Measurements from ENCODE around the gene PLCB1.
A peak's percentile ranks its signal among the peaks of the same experiment; 100 is the strongest.

Gene PLCB1

GRCh38 chr20:8210749-8211148 lies 78.7 kb downstream of the PLCB1 start:
- H3K27me3 Mint-ChIP-seq: peaks cover 2% of the 10 kb centered on the region
- H3K27ac Mint-ChIP-seq: no peak overlapping the region
- H3K9me3 Mint-ChIP-seq: no peaks in the 10 kb centered on the region
- H3K4me3 Mint-ChIP-seq: no peak overlapping the region
- no peaks in the 10 kb centered on the region for H3K36me3 Mint-ChIP-seq
- H3K4me1 Mint-ChIP-seq: peaks cover 24% of the 10 kb centered on the region

DNA sequence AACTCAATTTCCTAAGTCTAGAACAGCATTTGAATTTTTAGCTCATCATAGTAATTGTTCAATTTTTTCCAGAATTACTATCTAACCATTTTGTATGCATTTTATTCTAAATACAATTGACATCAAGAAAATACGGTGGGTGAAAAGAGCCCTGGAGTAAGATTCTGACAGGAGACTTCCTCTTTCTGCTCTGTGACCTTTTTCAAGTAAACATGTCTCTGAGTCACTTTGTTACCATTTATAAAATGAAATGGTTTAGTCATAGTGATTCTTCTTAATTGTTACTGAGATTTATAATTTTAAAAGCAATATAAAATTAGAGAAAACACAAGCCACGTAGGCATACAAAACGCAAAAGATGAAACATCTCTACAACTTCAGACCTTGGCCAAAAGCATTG lies 80.2 kb downstream of the PLCB1 start:
- H3K27me3 Mint-ChIP-seq: no peaks in the 10 kb centered on the region
- no peaks in the 10 kb centered on the region for H3K36me3 Mint-ChIP-seq
- peaks cover 24% of the 10 kb centered on the region for H3K4me1 Mint-ChIP-seq
- no peak overlapping the region for H3K27ac Mint-ChIP-seq
- H3K9me3 Mint-ChIP-seq: no peaks in the 10 kb centered on the region
- no peak overlapping the region for H3K4me3 Mint-ChIP-seq

GRCh38 chr20:8213270-8213669 lies 81.2 kb downstream of the PLCB1 start:
- Mint-ChIP-seq H3K36me3 (no peaks in the 10 kb centered on the region), H3K27ac (no peak overlapping the region), H3K27me3 (no peaks in the 10 kb centered on the region), H3K9me3 (no peaks in the 10 kb centered on the region), H3K4me3 (peak overlapping the region; percentile 43), H3K4me1 (peaks cover 24% of the 10 kb centered on the region)

GRCh38 chr20:8213831-8214587 lies 81.9 kb downstream of the PLCB1 start:
- Mint-ChIP-seq H3K27ac (no peak overlapping the region), H3K4me3 (peak overlapping the region; percentile 63), H3K27me3 (no peaks in the 10 kb centered on the region), H3K4me1 (peaks cover 24% of the 10 kb centered on the region), H3K36me3 (no peaks in the 10 kb centered on the region), H3K9me3 (no peaks in the 10 kb centered on the region)

DNA sequence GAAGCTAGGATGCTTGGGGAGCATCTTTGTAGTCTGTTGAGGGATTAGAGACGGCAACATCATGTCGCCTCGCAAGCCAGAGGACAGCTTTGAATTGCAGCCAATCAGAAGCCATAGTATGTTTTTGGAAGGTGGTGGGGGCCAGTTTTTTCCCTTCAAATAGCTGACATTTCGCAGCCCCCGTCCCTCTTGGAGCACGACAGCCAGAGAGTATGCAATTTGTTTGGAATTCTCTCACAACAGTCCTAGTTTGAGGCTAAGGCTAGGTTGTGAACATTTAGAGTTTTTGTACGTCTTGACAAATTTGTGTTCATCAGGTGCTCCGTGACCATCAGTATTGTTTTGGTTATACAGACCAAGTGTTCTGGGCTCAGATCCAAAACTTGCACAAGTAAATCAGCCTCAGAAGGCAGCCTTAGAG lies 83.3 kb downstream of the PLCB1 start:
- no peaks in the 10 kb centered on the region for H3K36me3 Mint-ChIP-seq
- H3K27me3 Mint-ChIP-seq: no peaks in the 10 kb centered on the region
- H3K9me3 Mint-ChIP-seq: no peaks in the 10 kb centered on the region
- no peak overlapping the region for H3K27ac Mint-ChIP-seq
- H3K4me1 Mint-ChIP-seq: peaks cover 24% of the 10 kb centered on the region
- no peak overlapping the region for H3K4me3 Mint-ChIP-seq

GRCh38 chr20:8216375-8217200 lies 84.5 kb downstream of the PLCB1 start:
- Mint-ChIP-seq H3K36me3 (no peaks in the 10 kb centered on the region), H3K9me3 (no peaks in the 10 kb centered on the region), H3K4me3 (no peak overlapping the region), H3K27me3 (no peaks in the 10 kb centered on the region), H3K4me1 (peaks cover 24% of the 10 kb centered on the region), H3K27ac (no peak overlapping the region)

- Mint-ChIP-seq H3K9me3 (no peaks in the 10 kb centered on the region), H3K27me3 (no peaks in the 10 kb centered on the region), H3K36me3 (no peaks in the 10 kb centered on the region), H3K4me3 (no peak overlapping the region), H3K4me1 (peaks cover 13% of the 10 kb centered on the region), H3K27ac (no peak overlapping the region)
Measured at GRCh38 chr20:8218861-8219260, 86.8 kb downstream of the PLCB1 start.

DNA sequence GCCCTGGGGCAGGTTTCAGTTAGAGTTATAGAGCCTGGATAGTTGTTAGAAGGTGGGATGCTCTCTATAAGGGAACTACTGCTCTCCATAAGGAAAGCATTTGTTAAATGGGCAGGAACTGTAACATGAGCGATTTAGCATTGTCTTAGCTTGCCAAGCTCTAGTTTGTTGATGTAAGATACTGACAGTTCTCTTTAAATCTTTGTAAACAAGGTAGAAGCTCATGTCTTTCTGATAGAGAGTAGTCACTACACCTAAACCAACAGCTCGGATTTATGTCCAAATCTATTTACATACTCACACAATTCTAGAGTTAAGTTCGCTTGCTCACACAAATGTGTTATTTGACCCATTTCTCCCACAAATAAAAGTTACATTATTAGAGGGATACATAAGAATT lies 87.3 kb downstream of the PLCB1 start:
- Mint-ChIP-seq H3K27me3 (no peaks in the 10 kb centered on the region), H3K4me1 (peaks cover 8% of the 10 kb centered on the region), H3K9me3 (no peaks in the 10 kb centered on the region), H3K4me3 (no peak overlapping the region), H3K27ac (no peak overlapping the region), H3K36me3 (no peaks in the 10 kb centered on the region)

DNA sequence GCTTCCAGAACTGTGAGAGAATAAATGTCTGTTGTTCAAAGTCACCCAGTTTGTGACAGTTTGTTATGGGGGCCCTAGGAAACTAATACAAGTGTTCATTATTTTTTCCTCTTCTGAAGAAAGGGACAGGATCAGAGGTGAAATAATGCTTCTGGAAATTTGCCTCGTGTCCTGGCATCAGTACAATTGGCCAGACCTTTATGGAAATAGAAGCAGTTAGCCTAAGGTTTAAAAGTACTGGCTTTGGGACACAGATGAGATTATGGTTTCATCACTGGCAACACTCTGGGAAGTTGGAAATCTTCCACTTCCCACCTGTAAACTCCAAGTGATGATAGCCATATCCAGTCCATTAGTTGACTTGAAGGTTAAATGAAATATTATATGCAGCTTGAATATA lies 88.7 kb downstream of the PLCB1 start:
- no peak overlapping the region for H3K4me3 Mint-ChIP-seq
- no peaks in the 10 kb centered on the region for H3K36me3 Mint-ChIP-seq
- H3K4me1 Mint-ChIP-seq: no peaks in the 10 kb centered on the region

DNA sequence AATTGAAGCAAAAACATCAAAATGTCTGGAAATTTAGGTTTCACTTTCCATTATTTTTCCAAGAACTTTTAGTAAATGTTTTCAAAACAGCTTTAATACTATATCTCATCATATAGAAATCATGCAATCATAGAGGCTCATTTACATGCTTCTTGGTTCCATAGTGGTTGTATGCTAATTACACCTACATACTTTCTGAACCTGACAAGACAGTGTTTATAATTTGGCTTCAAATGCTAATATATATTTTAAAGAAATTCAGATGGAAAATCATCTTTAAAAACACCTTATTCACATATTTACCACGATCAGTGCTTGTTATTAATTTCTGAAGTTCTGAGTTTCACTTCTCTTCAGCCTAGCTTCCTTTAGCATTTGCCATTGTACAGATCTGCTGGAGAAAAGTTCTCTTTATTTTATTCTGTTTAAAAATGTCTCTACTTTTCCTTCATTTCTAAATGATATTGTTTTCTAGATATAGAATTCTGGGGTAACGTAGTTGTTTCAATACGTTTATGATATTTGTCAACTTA lies 89.9 kb downstream of the PLCB1 start:
- Mint-ChIP-seq H3K9me3 (no peaks in the 10 kb centered on the region), H3K27ac (no peak overlapping the region), H3K36me3 (no peaks in the 10 kb centered on the region), H3K4me3 (no peak overlapping the region), H3K4me1 (no peaks in the 10 kb centered on the region), H3K27me3 (no peaks in the 10 kb centered on the region)

More for the DNA sequence above, 88.7 kb downstream of the PLCB1 start:
- H3K27me3 Mint-ChIP-seq: no peaks in the 10 kb centered on the region
- H3K9me3 Mint-ChIP-seq: no peaks in the 10 kb centered on the region
- no peak overlapping the region for H3K27ac Mint-ChIP-seq

DNA sequence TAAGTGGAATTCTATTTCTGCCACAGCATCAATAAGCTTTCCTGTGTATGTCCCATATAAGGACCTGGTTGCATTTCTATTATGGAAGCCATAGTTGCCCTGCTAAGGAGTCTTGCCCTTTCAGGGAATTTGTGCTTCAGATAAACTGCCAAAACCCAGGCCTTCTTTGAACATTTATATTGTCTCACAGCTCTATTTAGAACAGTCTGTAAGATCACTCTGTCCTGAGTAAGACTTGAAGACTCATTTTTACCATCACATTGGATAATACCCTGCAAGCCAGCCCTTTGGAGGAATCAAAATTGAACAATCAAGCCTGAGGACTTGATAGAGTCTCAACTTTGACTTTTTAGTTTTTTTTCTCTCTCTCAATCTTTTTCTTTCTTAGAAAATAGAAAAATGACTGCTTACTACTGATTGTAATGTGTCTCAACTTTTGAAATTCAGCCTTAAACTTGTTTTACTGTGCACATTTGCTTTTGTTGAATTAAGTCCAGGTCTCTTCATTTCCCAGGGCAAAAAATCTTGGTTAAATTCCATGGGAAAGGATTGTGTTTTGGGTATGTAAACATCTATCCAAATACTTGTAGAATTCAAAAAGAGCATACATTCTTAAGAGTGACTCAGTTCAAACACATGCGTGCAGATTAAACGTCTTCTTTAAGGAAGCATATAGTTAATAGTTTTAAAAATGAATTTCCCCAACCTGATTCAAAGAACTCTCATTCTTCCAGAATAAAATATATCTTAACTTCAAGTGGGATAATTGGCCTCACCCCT lies 91.2 kb downstream of the PLCB1 start:
- no peak overlapping the region for H3K27ac Mint-ChIP-seq
- H3K9me3 Mint-ChIP-seq: no peaks in the 10 kb centered on the region
- H3K36me3 Mint-ChIP-seq: no peaks in the 10 kb centered on the region
- no peaks in the 10 kb centered on the region for H3K27me3 Mint-ChIP-seq
- H3K4me3 Mint-ChIP-seq: no peak overlapping the region
- no peaks in the 10 kb centered on the region for H3K4me1 Mint-ChIP-seq

DNA sequence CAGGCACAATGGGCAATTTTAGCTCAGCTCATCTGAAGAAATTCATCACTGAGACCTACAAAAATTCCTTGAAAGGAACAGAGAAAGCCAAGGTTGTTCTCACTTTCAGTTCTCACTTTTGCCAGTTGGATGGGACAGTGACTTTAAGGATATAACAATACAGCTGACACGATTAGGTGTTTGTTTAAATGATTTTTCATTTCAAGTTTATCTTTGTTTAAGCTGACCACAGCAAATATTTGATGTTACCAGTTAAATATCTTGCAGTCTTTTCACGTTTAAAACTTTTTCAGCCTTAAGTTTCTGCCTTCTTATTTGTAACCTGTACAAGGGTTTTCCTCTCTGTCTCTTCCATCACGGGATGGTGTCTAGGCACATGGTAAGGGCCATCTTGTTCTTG lies 93.6 kb downstream of the PLCB1 start:
- H3K4me3 Mint-ChIP-seq: no peak overlapping the region
- H3K4me1 Mint-ChIP-seq: no peaks in the 10 kb centered on the region
- H3K27me3 Mint-ChIP-seq: no peaks in the 10 kb centered on the region
- H3K36me3 Mint-ChIP-seq: no peaks in the 10 kb centered on the region
- no peaks in the 10 kb centered on the region for H3K9me3 Mint-ChIP-seq
- H3K27ac Mint-ChIP-seq: no peak overlapping the region

DNA sequence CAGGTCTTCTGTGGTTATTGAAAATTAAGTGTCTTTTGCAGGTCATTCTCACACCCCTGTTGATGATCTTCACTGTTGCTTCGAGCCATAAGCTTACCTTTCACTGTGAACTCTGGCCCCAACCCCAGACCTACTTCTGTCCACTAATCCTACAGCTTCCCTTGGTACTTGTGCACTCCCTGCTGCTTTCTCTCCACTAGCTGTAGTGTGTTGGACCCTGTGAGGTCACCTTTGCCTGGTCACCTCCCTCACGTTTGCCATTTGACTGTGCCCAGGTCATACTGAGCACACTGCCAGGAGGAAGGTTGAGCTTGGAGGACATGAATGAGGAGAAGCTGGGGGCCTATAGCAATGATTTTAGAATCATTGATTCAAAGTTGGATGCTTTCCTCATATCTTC lies 94.0 kb downstream of the PLCB1 start:
- Mint-ChIP-seq H3K27ac (no peak overlapping the region), H3K4me3 (no peak overlapping the region), H3K9me3 (no peaks in the 10 kb centered on the region), H3K4me1 (no peaks in the 10 kb centered on the region), H3K36me3 (no peaks in the 10 kb centered on the region), H3K27me3 (no peaks in the 10 kb centered on the region)

- H3K27ac Mint-ChIP-seq: no peak overlapping the region
- H3K9me3 Mint-ChIP-seq: no peaks in the 10 kb centered on the region
- no peak overlapping the region for H3K4me3 Mint-ChIP-seq
- H3K4me1 Mint-ChIP-seq: no peaks in the 10 kb centered on the region
- H3K27me3 Mint-ChIP-seq: no peaks in the 10 kb centered on the region
- H3K36me3 Mint-ChIP-seq: no peaks in the 10 kb centered on the region
Measured at GRCh38 chr20:8227293-8227692, 95.2 kb downstream of the PLCB1 start.

DNA sequence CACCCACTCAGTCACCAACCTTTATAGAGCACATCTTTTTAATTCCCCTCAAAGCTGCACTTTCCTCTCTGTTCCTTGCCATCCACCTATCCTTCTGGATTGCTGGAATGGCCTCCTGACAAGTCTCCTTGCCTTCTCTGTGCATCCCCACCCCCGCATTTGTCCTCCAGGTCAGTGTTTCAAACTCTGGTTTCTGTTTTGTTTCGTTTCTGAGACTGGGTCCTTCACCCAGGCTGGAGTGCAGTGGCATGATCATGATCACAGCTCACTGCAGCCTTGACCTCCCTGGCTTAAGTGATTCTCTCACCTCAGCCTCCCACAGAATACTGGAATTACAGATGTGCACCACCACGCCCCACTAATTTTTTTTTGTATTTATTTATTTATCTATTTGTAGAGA lies 96.2 kb downstream of the PLCB1 start:
- no peak overlapping the region for H3K4me3 Mint-ChIP-seq
- H3K4me1 Mint-ChIP-seq: no peaks in the 10 kb centered on the region
- H3K27me3 Mint-ChIP-seq: no peaks in the 10 kb centered on the region
- H3K9me3 Mint-ChIP-seq: no peaks in the 10 kb centered on the region
- H3K36me3 Mint-ChIP-seq: no peaks in the 10 kb centered on the region
- H3K27ac Mint-ChIP-seq: no peak overlapping the region
